ENCODE measurements around the gene TRMT13.
A peak's percentile ranks its signal among the peaks of the same experiment; 100 is the strongest.

TRMT13 gene

GRCh38 chr1:100132566-100133477 is at the start of gene TRMT13, which contains the start of gene SASS6:
TRMT13 (plus strand) TSS chr1:100133163; CDS start chr1:100133169, 6 bp downstream.
SASS6 (minus strand) TSS chr1:100132930; CDS start chr1:100132814, 116 bp downstream.
- DNase-seq (ENCODE audit: low read depth), result peak; percentile 90

GRCh38 chr1:100087396-100087795 is 45.6 kb upstream of the TRMT13 start:
- DNase-seq (ENCODE audit: low read depth), result no peak

GRCh38 chr1:100089082-100089481 is 43.9 kb upstream of the TRMT13 start:
- no peak for DNase-seq (ENCODE audit: low read depth)

GRCh38 chr1:100090471-100090870 is 42.5 kb upstream of the TRMT13 start:
- DNase-seq (ENCODE audit: low read depth), result no peak

- no peak for DNase-seq (ENCODE audit: low read depth)
These were observed 32.8 kb upstream of the TRMT13 start for GRCh38 chr1:100100202-100100601.

GRCh38 chr1:100101564-100101963 is 31.4 kb upstream of the TRMT13 start:
- no peak for DNase-seq (ENCODE audit: low read depth)

GRCh38 chr1:100107696-100108095 is 25.3 kb upstream of the TRMT13 start:
- no peak for DNase-seq (ENCODE audit: low read depth)

GRCh38 chr1:100109554-100110066 is 23.4 kb upstream of the TRMT13 start:
- DNase-seq (ENCODE audit: low read depth), result no peak

- DNase-seq (ENCODE audit: low read depth), result no peak
These were observed 17.4 kb upstream of the TRMT13 start for GRCh38 chr1:100115524-100115923.

- DNase-seq (ENCODE audit: low read depth), result no peak
These were observed 10.8 kb upstream of the TRMT13 start for GRCh38 chr1:100122177-100122576.

GRCh38 chr1:100127226-100127625 is 5.7 kb upstream of the TRMT13 start:
- no peak for DNase-seq (ENCODE audit: low read depth)

GRCh38 chr1:100130552-100131077 is 2.3 kb upstream of the TRMT13 start:
- DNase-seq (ENCODE audit: low read depth), result no peak

- no peak for DNase-seq (ENCODE audit: low read depth)
These were observed 1.3 kb upstream of the TRMT13 start for GRCh38 chr1:100131623-100132022.

- no peak for DNase-seq (ENCODE audit: low read depth)
These were observed 1.9 kb downstream of the TRMT13 start for GRCh38 chr1:100134872-100135271.

GRCh38 chr1:100137602-100138001 is 4.6 kb downstream of the TRMT13 start:
- DNase-seq (ENCODE audit: low read depth), result no peak

- DNase-seq (ENCODE audit: low read depth), result no peak
These were observed 8.2 kb downstream of the TRMT13 start for GRCh38 chr1:100141192-100141591.

GRCh38 chr1:100142343-100142742 is 9.4 kb downstream of the TRMT13 start:
- no peak for DNase-seq (ENCODE audit: low read depth)

- DNase-seq (ENCODE audit: low read depth), result no peak
These were observed 12.2 kb downstream of the TRMT13 start for GRCh38 chr1:100145116-100145515.

- DNase-seq (ENCODE audit: low read depth), result no peak
These were observed 14.0 kb downstream of the TRMT13 start for GRCh38 chr1:100146958-100147357.

- no peak for DNase-seq (ENCODE audit: low read depth)
These were observed 14.9 kb downstream of the TRMT13 start for GRCh38 chr1:100147875-100148274.

- DNase-seq (ENCODE audit: low read depth), result no peak
These were observed 18.7 kb downstream of the TRMT13 start for GRCh38 chr1:100151679-100152078.

- DNase-seq (ENCODE audit: low read depth), result no peak
These were observed 19.3 kb downstream of the TRMT13 start for GRCh38 chr1:100152271-100152670.

- DNase-seq (ENCODE audit: low read depth), result no peak
These were observed 29.9 kb downstream of the TRMT13 start for GRCh38 chr1:100162881-100163280.
